AG09309 (cell line): ENCODE results near the gene COL13A1.

Source experiments
- DNase-seq: peaks from one replicate; pipeline ENCODE4 v3.0.0-alpha.2; 2010; ENCODE audit warnings: low read depth
- H3K4me3 ChIP-seq: 2 replicates; pipeline ENCODE4 v1.5.1; 2011; ENCODE audit warnings: mild to moderate bottlenecking, low read depth, low read length, moderate library complexity; ENCODE audit not compliant: control insufficient read depth
- TF ChIP-seq, protein P1 (sequence below): IDR thresholded peaks from 2 replicates; pipeline ENCODE4 v1.5.1; 2011; ENCODE audit warnings: mild to moderate bottlenecking, low read depth, low read length, inconsistent platforms; ENCODE audit not compliant: insufficient read depth, control insufficient read depth; ENCODE audit errors: missing control alignments

Gene COL13A1

DNA sequence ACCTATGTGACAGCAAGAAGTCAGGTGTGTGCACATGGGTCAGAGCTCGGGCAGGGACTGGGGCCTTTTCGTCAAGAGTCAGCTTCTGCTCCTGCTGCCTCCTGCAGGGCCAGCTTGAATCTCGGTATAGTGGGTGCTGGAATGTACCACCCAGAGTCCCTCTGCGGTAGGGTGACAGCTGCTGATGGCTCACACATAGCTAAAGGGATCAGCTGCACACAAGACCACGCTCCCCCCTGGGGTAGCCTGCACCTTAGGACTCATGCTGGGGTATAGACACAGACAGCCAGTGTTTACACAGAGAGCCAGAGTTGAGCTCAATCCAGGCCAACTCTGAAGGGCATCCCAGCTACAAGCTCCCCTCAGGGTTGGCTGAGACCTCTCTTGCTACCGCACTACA, 14.0 kb upstream of the COL13A1 start:
- no peak for DNase-seq
- TF ChIP-seq, protein P1, sequence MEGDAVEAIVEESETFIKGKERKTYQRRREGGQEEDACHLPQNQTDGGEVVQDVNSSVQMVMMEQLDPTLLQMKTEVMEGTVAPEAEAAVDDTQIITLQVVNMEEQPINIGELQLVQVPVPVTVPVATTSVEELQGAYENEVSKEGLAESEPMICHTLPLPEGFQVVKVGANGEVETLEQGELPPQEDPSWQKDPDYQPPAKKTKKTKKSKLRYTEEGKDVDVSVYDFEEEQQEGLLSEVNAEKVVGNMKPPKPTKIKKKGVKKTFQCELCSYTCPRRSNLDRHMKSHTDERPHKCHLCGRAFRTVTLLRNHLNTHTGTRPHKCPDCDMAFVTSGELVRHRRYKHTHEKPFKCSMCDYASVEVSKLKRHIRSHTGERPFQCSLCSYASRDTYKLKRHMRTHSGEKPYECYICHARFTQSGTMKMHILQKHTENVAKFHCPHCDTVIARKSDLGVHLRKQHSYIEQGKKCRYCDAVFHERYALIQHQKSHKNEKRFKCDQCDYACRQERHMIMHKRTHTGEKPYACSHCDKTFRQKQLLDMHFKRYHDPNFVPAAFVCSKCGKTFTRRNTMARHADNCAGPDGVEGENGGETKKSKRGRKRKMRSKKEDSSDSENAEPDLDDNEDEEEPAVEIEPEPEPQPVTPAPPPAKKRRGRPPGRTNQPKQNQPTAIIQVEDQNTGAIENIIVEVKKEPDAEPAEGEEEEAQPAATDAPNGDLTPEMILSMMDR = no peak
- no peak overlapping the region for H3K4me3 ChIP-seq

- no peak overlapping the region for H3K4me3 ChIP-seq
- no peak for DNase-seq
- TF ChIP-seq, protein P1 = peak; percentile 85
These were observed 12.5 kb upstream of the COL13A1 start for GRCh38 chr10:69789164-69789576.

DNA sequence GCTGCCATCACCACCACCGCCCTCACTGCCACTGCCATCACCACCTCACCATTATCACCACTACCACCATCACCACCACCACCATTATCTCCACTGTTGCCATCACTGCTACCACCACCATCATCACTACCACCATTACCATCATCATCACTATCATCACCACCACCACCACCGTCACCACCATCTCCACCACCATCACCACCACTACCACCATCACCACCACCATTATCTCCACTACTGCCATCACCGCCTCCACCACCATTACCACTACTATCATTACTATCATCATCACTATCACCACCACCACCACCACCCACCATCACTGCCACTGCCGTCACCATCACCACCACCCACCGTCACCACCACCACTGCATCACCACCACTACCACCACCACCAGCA, 9.9 kb upstream of the COL13A1 start:
- no peak overlapping the region for H3K4me3 ChIP-seq
- TF ChIP-seq, protein P1 = no peak
- DNase-seq = no peak

GRCh38 chr10:69792341-69792740, 9.4 kb upstream of the COL13A1 start:
- TF ChIP-seq, protein P1 = no peak
- H3K4me3 ChIP-seq = no peak overlapping the region
- no peak for DNase-seq

DNA sequence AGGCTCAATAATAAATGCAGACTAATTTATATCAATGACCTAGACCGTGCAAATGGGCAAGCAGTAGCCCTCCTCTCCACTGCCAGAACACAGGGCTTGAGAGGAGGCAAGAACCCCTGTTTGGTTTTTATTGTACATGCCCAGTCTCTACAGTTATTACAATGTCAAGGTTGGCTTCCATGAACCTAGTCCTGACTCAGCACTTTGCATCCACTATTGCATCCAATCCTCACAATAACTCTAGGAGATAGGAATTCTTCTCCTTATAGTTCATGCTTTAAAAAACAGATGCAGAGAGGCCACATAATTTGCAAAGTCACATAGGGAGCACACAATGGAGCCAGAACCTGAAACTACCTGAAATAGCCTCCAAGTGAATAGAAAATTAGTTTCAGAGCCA, 7.0 kb upstream of the COL13A1 start:
- TF ChIP-seq, protein P1 = no peak
- no peak overlapping the region for H3K4me3 ChIP-seq
- DNase-seq = no peak

GRCh38 chr10:69795242-69795934, 6.3 kb upstream of the COL13A1 start:
- no peak for DNase-seq
- TF ChIP-seq, protein P1 = no peak
- H3K4me3 ChIP-seq = no peak overlapping the region
